HG03378 (cell line): ENCODE results near the gene PTBP1.

Source experiments
- ATAC-seq: cut with Tn5 transposase; IDR thresholded peaks from one replicate; pipeline ENCODE4 v1.9.1; 2021; ENCODE audit warnings: mild to moderate bottlenecking, moderate library complexity; ENCODE audit not compliant: unreplicated experiment

The PTBP1 gene

GRCh38 chr19:796692-797527 is at the start of gene PTBP1:
Gene PTBP1 (plus strand): TSS chr19:797452. CDS start chr19:797498, 46 bp downstream.
- ATAC-seq = peak; percentile 72

- ATAC-seq = no peak
These were observed 49.0 kb upstream of the PTBP1 start for GRCh38 chr19:748274-748598.

GRCh38 chr19:749811-750210 is 47.4 kb upstream of the PTBP1 start:
- no peak for ATAC-seq

- no peak for ATAC-seq
These were observed 46.4 kb upstream of the PTBP1 start, which contains the start of gene MISP for GRCh38 chr19:750640-751423. Gene MISP (plus strand): TSS chr19:751112. CDS start chr19:756947, 5,835 bp downstream.

- ATAC-seq = no peak
These were observed 45.5 kb upstream of the PTBP1 start for GRCh38 chr19:751501-752341.

GRCh38 chr19:752652-753517 is 44.4 kb upstream of the PTBP1 start:
- no peak for ATAC-seq

- no peak for ATAC-seq
These were observed 42.7 kb upstream of the PTBP1 start for GRCh38 chr19:754530-754929.

- no peak for ATAC-seq
These were observed 42.2 kb upstream of the PTBP1 start for GRCh38 chr19:755063-755462.

- no peak for ATAC-seq
These were observed 41.0 kb upstream of the PTBP1 start for GRCh38 chr19:756236-756635.

GRCh38 chr19:756821-757688 is 40.2 kb upstream of the PTBP1 start:
- no peak for ATAC-seq

- ATAC-seq = no peak
These were observed 39.2 kb upstream of the PTBP1 start for GRCh38 chr19:757811-758668.

GRCh38 chr19:763181-763580 is 34.1 kb upstream of the PTBP1 start:
- no peak for ATAC-seq

GRCh38 chr19:763869-764268 is 33.4 kb upstream of the PTBP1 start:
- no peak for ATAC-seq

- no peak for ATAC-seq
These were observed 33.0 kb upstream of the PTBP1 start for GRCh38 chr19:764301-764700.

- ATAC-seq = no peak
These were observed 32.0 kb upstream of the PTBP1 start for GRCh38 chr19:765179-765738.

GRCh38 chr19:768424-768823 is 28.8 kb upstream of the PTBP1 start:
- no peak for ATAC-seq

- no peak for ATAC-seq
These were observed 27.6 kb upstream of the PTBP1 start for GRCh38 chr19:769616-770015.

- ATAC-seq = no peak
These were observed 25.9 kb upstream of the PTBP1 start for GRCh38 chr19:771332-771785.
